MM.1S (cell line): ENCODE data around the gene SULF2.

ENCODE experiments used
- DNase-seq: peaks from one replicate; pipeline ENCODE4 v3.0.0-alpha.2; 2015
- H2AFZ ChIP-seq: fragments of 300-600 bp; sonication (generic); 2 replicates; pipeline ENCODE4 v1.6.0; 2016; ENCODE audit warnings: antibody characterized with exemption, low read length
- H3F3A ChIP-seq: fragments of 300-600 bp; sonication (generic); 2 replicates; pipeline ENCODE4 v1.6.1; 2016; ENCODE audit warnings: mild to moderate bottlenecking, antibody characterized with exemption, low read length, moderate library complexity, mixed read lengths; ENCODE audit not compliant: insufficient read depth
- H3K27ac ChIP-seq: fragments of 300-600 bp; sonication (generic); 2 replicates; pipeline ENCODE4 v1.5.1; 2016; ENCODE audit warnings: mild to moderate bottlenecking, low read length
- H3K27me3 ChIP-seq: fragments of 300-600 bp; sonication (generic); replicated peaks from 2 replicates; pipeline ENCODE4 v1.6.0; 2016; ENCODE audit warnings: low read length; ENCODE audit not compliant: insufficient read depth
- H3K36me3 ChIP-seq: fragments of 300-600 bp; sonication (generic); replicated peaks from 2 replicates; pipeline ENCODE4 v1.6.1; 2016; ENCODE audit warnings: mild to moderate bottlenecking, low read length, mixed read lengths; ENCODE audit not compliant: insufficient read depth
- H3K4me1 ChIP-seq: fragments of 300-600 bp; sonication (generic); 2 replicates; pipeline ENCODE4 v1.6.1; 2016; ENCODE audit warnings: low read length, mixed read lengths
- H3K4me2 ChIP-seq: fragments of 300-600 bp; sonication (generic); 2 replicates; pipeline ENCODE4 v1.6.0; 2016; ENCODE audit warnings: low read depth, low read length
- H3K4me3 ChIP-seq: fragments of 300-600 bp; sonication (generic); 2 replicates; pipeline ENCODE4 v1.5.1; 2016; ENCODE audit warnings: low read length, mixed read lengths
- H3K79me2 ChIP-seq: fragments of 300-600 bp; sonication (generic); 2 replicates; pipeline ENCODE4 v1.6.1; 2016; ENCODE audit warnings: mixed run types, low read length, mixed read lengths
- H3K9ac ChIP-seq: fragments of 300-600 bp; sonication (generic); 2 replicates; pipeline ENCODE4 v1.6.1; 2016; ENCODE audit warnings: low read length, mixed read lengths
- H3K9me2 ChIP-seq: fragments of 300-600 bp; sonication (generic); replicated peaks from 2 replicates; pipeline ENCODE4 v1.6.1; 2016; ENCODE audit warnings: mild to moderate bottlenecking, low read length, mixed read lengths; ENCODE audit not compliant: insufficient read depth
- H3K9me3 ChIP-seq: fragments of 300-600 bp; sonication (generic); replicated peaks from 2 replicates; pipeline ENCODE4 v1.6.1; 2016; ENCODE audit warnings: mild to moderate bottlenecking, low read length, mixed read lengths; ENCODE audit not compliant: insufficient read depth
- H4K20me1 ChIP-seq: fragments of 300-600 bp; sonication (generic); 2 replicates; pipeline ENCODE4 v1.6.1; 2016; ENCODE audit warnings: mild to moderate bottlenecking, low read length, moderate library complexity, mixed read lengths; ENCODE audit not compliant: insufficient read depth
- EZH2 ChIP-seq: fragments of 300-600 bp; sonication (generic); optimal IDR thresholded peaks from 2 replicates; pipeline ENCODE3; 2017; ENCODE audit warnings: low read depth, mild to moderate bottlenecking, antibody characterized with exemption, low read length, mixed read lengths
- EZH2phosphoT487 ChIP-seq: fragments of 300-600 bp; sonication (generic); IDR thresholded peaks from 2 replicates; pipeline ENCODE4 v1.6.1; 2018; ENCODE audit warnings: antibody characterized with exemption, low read length
- TF ChIP-seq, protein P1 (sequence below): fragments of 300-600 bp; sonication (generic); IDR thresholded peaks from 2 replicates; pipeline ENCODE4 v1.5.1; 2016; ENCODE audit warnings: antibody characterized with exemption, low read length, mixed read lengths

The SULF2 gene

DNA sequence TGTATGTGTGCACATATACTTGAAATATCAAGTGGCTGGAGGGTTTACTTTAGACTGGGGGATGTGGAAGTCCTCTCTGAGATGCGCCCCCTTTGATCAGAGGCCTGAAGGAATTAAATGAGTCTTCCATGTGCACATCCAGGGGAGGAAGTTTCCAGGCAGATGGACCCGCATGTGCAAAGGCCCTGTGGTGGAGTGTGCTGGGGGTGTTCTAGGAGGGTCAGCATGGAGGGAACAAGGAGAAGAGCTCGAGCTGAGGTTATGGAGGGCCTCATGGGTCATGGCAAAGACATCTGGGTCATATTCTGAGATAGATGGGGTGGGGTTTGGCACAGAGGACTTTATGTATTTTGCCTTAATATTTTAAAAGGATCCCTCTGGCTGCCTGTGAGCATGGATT is 17.7 kb upstream of the SULF2 start:
- no peaks in the 10 kb centered on the region for H3F3A ChIP-seq
- no peak overlapping the region for H3K27ac ChIP-seq
- H3K9me3 ChIP-seq = no peaks in the 10 kb centered on the region
- no peak overlapping the region for H3K4me2 ChIP-seq
- no peaks in the 10 kb centered on the region for H3K36me3 ChIP-seq
- TF ChIP-seq, protein P1, sequence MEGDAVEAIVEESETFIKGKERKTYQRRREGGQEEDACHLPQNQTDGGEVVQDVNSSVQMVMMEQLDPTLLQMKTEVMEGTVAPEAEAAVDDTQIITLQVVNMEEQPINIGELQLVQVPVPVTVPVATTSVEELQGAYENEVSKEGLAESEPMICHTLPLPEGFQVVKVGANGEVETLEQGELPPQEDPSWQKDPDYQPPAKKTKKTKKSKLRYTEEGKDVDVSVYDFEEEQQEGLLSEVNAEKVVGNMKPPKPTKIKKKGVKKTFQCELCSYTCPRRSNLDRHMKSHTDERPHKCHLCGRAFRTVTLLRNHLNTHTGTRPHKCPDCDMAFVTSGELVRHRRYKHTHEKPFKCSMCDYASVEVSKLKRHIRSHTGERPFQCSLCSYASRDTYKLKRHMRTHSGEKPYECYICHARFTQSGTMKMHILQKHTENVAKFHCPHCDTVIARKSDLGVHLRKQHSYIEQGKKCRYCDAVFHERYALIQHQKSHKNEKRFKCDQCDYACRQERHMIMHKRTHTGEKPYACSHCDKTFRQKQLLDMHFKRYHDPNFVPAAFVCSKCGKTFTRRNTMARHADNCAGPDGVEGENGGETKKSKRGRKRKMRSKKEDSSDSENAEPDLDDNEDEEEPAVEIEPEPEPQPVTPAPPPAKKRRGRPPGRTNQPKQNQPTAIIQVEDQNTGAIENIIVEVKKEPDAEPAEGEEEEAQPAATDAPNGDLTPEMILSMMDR = no peak
- TF ChIP-seq EZH2phosphoT487 (no peak), EZH2 (no peak)
- no peak overlapping the region for H3K4me3 ChIP-seq
- no peaks in the 10 kb centered on the region for H3K27me3 ChIP-seq
- H2AFZ ChIP-seq = no peak overlapping the region
- no peak for DNase-seq
- no peaks in the 10 kb centered on the region for H3K79me2 ChIP-seq
- H3K4me1 ChIP-seq = no peaks in the 10 kb centered on the region
- no peak overlapping the region for H3K9ac ChIP-seq
- no peaks in the 10 kb centered on the region for H4K20me1 ChIP-seq
- H3K9me2 ChIP-seq = no peaks in the 10 kb centered on the region

DNA sequence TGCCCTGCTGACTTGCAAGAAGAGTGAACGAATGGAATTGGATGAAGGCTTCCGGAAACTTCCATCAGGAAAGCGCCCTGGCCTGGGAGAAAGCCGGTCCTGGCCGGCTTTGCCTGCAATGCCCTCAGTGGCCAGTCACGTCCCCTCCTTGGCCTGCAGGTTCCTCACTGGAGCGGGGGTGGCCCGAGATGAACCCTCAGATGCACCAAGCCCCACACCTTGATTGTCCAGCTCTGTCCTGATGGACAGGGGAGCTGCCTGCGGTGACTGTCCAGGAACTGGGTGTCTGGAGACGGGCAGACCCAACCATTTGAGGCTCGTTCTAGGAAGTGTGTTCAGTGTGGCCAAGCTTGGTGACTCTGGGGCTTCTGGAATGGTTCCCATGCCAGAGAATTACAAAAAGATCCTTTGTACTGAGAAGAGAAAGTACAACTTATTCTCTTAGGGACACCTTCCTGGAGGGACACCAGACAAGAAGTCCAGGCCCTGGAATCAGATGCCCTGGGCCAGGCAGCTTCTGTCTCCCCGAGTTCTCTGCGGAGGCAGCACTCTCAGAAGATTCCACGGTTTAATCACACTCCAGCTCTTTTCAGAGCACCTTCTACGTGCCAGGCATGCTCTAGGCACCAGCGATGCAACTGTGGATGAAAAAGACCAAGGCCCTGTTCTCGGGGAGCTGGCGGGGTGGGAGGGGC is 17.1 kb upstream of the SULF2 start:
- no peaks in the 10 kb centered on the region for H3K9me3 ChIP-seq
- TF ChIP-seq, protein P1 = no peak
- TF ChIP-seq EZH2phosphoT487 (no peak), EZH2 (no peak)
- no peak for DNase-seq

DNA sequence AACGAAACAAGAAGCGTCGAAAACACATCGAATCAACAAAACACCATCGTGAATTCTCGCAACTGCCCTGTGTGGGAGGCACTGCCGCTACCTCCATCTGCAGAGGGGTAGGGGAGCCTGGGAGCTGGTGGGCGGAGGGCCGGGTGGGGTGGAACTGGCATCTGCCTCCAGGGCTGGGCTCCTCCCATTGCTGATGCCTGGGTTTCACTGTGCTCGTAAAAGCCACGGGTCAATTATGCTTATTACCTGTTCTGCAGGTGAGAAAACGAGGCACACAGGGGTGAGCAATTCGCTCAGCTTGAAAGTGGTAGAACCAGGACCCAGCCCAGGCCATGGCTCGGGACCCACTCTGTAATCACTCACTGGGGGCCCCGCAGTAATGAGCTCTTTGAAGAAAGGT is 16.5 kb upstream of the SULF2 start:
- no peak overlapping the region for H3K27ac ChIP-seq
- H3K36me3 ChIP-seq = no peaks in the 10 kb centered on the region
- H3K4me2 ChIP-seq = no peak overlapping the region
- no peak overlapping the region for H3K9ac ChIP-seq
- H3F3A ChIP-seq = no peaks in the 10 kb centered on the region
- H3K27me3 ChIP-seq = no peaks in the 10 kb centered on the region
- no peaks in the 10 kb centered on the region for H3K4me1 ChIP-seq
- H3K79me2 ChIP-seq = no peaks in the 10 kb centered on the region
- TF ChIP-seq EZH2phosphoT487 (no peak), EZH2 (no peak)
- TF ChIP-seq, protein P1 = no peak
- H2AFZ ChIP-seq = no peak overlapping the region
- H3K9me2 ChIP-seq = no peaks in the 10 kb centered on the region
- no peak overlapping the region for H3K4me3 ChIP-seq
- DNase-seq = no peak
- H3K9me3 ChIP-seq = no peaks in the 10 kb centered on the region
- H4K20me1 ChIP-seq = no peaks in the 10 kb centered on the region

More for the DNA sequence above, 17.1 kb upstream of the SULF2 start:
- Histone ChIP-seq H3K9me2 (no peaks in the 10 kb centered on the region), H3F3A (no peaks in the 10 kb centered on the region), H3K27ac (no peak overlapping the region), H4K20me1 (no peaks in the 10 kb centered on the region), H3K4me3 (no peak overlapping the region), H2AFZ (no peak overlapping the region), H3K9ac (no peak overlapping the region), H3K4me2 (no peak overlapping the region), H3K79me2 (no peaks in the 10 kb centered on the region), H3K27me3 (no peaks in the 10 kb centered on the region), H3K36me3 (no peaks in the 10 kb centered on the region), H3K4me1 (no peaks in the 10 kb centered on the region)
